Glomerular visceral epithelial cell (primary cell): ENCODE measurements around the gene AIFM1.

Experiments
- DNase-seq: peaks from one replicate; pipeline ENCODE4 v3.0.0-alpha.2; 2016; ENCODE audit errors: extremely low spot score

Gene AIFM1

DNA sequence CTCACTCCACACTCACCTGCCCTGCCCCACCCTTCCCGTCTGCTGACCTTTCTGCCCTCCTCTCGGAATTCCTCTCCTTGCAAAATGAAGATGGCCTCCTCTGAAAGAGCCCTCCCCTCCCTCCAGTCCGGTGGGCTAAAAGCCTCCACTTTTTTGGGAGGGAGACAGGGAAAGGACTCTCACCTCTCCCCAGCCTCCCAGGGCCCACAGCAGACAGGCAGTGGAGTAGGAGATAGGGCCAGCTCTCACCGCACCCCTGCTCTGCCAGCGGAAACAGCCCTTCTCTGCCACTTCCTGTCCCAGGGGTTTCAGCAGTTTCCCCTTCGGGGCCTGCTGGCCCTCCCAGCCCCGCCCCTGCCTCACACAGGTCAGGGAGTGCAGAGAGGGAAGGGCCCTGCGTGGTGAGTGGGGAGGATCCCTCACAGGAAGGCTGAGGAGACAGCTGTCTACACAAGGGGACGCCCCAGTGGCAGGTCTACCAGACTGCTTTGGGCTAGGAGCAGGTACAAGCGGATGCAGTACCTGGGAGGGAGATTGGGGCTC lies 73.6 kb downstream of the AIFM1 start:
- no peak for DNase-seq

- DNase-seq, result no peak
These were observed 75.3 kb downstream of the AIFM1 start for GRCh38 chrX:130090364-130090763.

GRCh38 chrX:130086447-130087206 lies 79.0 kb downstream of the AIFM1 start:
- DNase-seq, result no peak

DNA sequence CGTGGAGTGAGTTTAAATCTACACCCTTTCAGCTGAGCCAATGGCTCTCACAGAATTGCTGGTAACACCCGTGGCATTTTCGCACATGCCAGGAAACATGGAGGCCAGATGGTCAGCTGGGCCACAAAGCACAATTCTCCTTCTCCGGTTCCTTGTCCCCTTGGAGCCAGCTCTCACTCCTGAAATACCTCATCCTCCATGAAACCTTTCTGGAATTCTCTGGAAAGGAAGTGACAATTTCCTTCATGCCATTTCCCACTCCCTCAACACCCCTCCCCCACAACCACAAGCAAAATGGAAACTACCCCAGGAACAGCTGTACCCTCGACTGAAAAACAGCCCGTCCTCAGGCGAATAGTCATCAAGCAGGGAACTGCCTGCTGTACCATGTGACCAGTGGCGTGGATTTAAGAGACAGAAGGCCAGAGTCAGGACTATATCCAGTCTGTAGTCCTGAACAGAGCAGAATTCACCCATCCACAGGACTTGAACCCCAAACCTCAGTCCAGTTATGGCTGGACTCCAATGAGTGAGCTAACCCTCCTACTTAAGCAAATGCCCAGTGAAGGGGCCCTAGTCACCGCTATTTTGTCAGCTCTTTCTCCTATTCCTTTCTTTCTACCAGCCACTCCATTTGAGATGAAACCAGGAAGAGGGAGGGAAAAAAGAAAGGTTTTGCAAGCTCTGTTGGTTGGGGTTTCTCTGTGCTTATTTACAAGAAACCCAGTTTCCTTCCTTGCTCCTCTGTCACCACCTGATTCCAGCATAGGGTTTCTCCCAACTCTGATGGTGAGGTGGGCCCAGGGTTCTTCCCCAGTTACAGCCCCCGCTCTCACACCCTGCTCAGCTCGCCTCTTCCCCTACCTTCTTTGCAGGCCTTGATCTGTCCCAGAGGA lies 79.8 kb downstream of the AIFM1 start:
- no peak for DNase-seq

GRCh38 chrX:130084631-130085237 lies 80.9 kb downstream of the AIFM1 start:
- DNase-seq, result no peak

DNA sequence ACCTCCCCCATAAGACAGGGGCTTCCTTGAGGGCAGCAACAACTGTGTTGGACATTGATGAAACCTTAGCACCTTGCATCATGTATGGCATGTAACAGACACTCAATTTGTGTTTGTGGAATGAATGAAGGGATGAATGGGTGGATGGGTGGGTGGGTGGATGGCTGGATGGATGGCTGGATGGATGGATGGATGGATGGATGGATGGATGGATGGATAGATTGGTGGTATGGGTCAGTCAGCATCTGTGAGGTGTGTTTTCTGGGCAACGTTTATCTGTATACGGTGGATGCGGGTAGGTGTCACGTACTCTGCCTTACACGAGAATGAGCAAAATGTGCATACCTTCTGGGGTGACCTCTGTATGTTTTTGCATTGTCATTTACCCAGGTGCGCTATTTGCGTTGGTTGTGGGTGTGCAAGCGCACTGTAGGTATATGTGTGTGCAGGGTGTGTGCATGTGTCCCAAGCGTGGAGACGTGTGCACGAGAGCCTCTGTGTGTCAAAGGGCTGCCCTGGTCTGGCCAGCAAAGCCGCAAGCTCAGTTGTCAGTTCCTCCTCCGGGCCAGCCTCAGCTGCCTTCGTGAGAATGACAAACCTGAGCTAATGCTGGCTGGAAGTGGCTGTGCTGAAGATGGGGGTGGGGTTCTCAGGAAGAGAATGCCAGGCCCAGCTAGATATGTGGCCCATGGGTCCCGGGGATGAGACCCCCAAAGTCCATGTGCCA lies 81.8 kb downstream of the AIFM1 start:
- DNase-seq, result no peak

DNA sequence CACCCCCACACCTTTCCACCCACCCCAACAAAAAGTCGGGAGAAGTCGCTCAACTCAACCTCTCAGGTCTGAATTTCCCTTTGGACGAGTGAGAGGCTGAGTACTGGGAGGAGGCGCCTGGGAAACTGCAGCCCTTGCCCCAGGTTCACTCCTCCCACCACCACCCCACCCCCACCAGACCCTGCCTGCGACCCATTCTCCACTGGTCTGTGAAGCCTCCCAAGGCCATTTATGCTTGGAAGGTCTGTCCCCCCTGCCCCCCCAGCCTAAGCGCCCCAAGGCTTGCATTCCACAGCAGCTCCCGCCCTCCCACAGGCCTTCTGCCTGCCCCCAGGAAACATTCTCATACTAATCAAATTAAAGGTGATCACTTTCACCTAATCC lies 82.5 kb downstream of the AIFM1 start:
- no peak for DNase-seq

- no peak for DNase-seq
These were observed 83.2 kb downstream of the AIFM1 start for GRCh38 chrX:130082244-130083106.

GRCh38 chrX:130081421-130082045 lies 84.1 kb downstream of the AIFM1 start:
- DNase-seq, result no peak

GRCh38 chrX:130080791-130081367 lies 84.8 kb downstream of the AIFM1 start:
- DNase-seq, result no peak

GRCh38 chrX:130079824-130080406 lies 85.7 kb downstream of the AIFM1 start:
- DNase-seq, result peak; percentile 63
